NT2/D1 (cell line): Measurements from ENCODE around the gene FMN1.

Source experiments
- YY1 ChIP-seq: IDR thresholded peaks from 2 replicates; pipeline ENCODE4 v1.6.1; 2011; ENCODE audit not compliant: insufficient read length, insufficient read depth
- ZNF274 ChIP-seq: IDR thresholded peaks from 2 replicates; pipeline ENCODE4 v1.6.1; 2011; ENCODE audit warnings: mild to moderate bottlenecking, low read depth, low read length

DNA sequence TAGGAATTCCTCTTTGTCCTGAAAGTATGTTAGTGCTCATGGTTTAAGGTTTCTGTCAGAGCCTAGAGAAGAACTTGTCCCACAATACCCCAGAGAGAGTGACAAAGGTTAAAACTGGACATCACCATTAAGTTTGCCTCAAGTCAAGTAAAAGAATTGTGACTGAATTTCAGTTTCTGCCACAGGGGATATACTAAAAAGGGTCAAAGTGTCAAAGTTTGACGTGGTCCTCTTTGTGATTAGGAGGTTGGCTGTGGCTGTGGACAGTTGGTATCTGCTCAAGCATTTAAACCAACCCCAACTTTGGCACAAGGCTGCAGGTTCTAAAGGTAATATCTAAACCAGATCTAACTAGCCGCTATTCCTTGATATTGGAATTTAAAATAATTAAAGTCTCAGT is 26.1 kb downstream of the FMN1 start:
- TF ChIP-seq ZNF274: no peak
- no peak for TF ChIP-seq YY1
